ENCODE data around the gene REXO1. TPM values are rescaled to one million over a fixed set of nuclear protein-coding genes. Genes with fewer than 3 reads are reported as not detected.
"Not testable (repeated sequence)": the region's sequence is repeated elsewhere in the genome, so short reads cannot be mapped to it uniquely, and the experiment has no call there.

Gene REXO1
- total and polyA plus RNA-seq, 2 donors from 2014 or later = 12.1 to 36.8 TPM

DNA sequence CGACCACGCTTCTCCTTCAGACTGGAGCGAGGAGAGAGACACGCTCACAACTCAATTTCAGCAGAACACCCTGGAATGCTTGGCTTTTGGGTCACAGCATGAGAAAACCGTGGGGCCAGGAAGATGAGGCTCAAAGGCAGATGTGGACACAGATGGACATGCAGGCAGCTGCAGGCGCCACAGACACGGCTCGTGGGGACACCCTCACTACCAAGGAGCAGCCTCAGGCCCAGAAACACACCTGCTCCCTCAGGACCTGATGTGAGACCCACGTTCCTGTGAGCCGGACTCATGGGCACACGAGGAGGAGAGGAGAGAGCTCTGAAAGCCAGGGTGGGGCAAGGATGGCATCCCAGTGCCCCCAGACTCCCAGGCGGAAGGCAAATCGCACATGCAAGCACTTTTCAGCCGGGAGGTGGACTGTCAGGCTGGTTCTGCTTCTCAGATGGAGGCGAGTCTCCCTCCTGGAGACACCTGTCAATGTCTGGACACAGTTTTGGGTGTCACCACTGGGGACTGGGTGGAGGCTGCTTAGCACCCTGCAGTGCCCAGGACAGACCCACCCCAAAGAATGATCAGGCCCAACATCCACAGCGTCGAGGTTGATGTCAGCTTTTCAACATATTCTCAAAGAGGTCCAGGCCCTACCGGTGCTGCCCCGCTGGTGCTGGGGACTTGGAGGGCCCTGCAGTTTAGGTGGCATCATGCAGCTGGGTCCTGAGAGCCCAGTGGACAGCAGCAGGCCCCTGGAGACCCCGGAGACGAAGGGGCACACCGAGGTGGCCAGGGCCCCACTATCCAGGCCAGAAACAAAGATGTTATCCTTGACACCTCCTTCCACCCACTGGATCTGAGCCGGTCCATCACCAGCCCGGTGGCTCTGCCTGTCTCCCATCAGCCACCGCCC, 34.8 kb upstream of the REXO1 start:
- no peak for FAIRE-seq
- peak overlapping the region in 2 of 3 donors; percentile 29 to 85 for H3K4me3 ChIP-seq (ENCODE audit: low read length in 3 of 3)
- intact Hi-C loops (cut with DNase I) = no loop called here

GRCh38 chr19:1882089-1882785, 34.0 kb upstream of the REXO1 start:
- H3K9me3 ChIP-seq (ENCODE audit: control insufficient read depth in 2 of 3, insufficient read depth in 1 of 3, low read length in 3 of 3) = no peaks in the 10 kb centered on the region
- FAIRE-seq = no peak
- no peak overlapping the region for H3K9ac ChIP-seq (ENCODE audit: low read length in 3 of 3)
- intact Hi-C loops (cut with DNase I) = no loop called here
- no peaks in the 10 kb centered on the region for H3K27me3 ChIP-seq (ENCODE audit: control insufficient read depth, insufficient read depth, low read length)
- TF ChIP-seq CTCF (IDR thresholded peaks at IDR 0.05; ENCODE audit: borderline replicate concordance, extremely low read depth, insufficient read depth) = no peak
- H3K36me3 ChIP-seq (ENCODE audit: control insufficient read depth in 2 of 3, insufficient read depth in 3 of 3, low read length in 3 of 3) = no peaks in the 10 kb centered on the region
- peaks cover 0 to 29% (median 7%) of the 10 kb centered on the region in 3 donors for H3K4me1 ChIP-seq (ENCODE audit: control insufficient read depth in 2 of 3, insufficient read depth in 2 of 3, low read depth in 1 of 3, low read length in 3 of 3)
- H3K4me3 ChIP-seq (ENCODE audit: low read length in 3 of 3) = peak overlapping the region in 2 of 3 donors; percentile 29 to 85
- peak overlapping the region in 1 of 2 donors; percentile 59 for H3K27ac ChIP-seq (ENCODE audit: low read depth in 2 of 2, low read length in 2 of 2)
- DNase-seq = no peak

More for the DNA sequence above, 34.8 kb upstream of the REXO1 start:
- no peak for DNase-seq
- Histone ChIP-seq H3K36me3 (ENCODE audit: control insufficient read depth in 2 of 3, insufficient read depth in 3 of 3, low read length in 3 of 3) (no peaks in the 10 kb centered on the region), H3K27me3 (ENCODE audit: control insufficient read depth, insufficient read depth, low read length) (no peaks in the 10 kb centered on the region), H3K9ac (ENCODE audit: low read length in 3 of 3) (peak overlapping the region in 1 of 3 donors; percentile 46), H3K27ac (ENCODE audit: low read depth in 2 of 2, low read length in 2 of 2) (peak overlapping the region; percentile 13 to 59), H3K9me3 (ENCODE audit: control insufficient read depth in 2 of 3, insufficient read depth in 1 of 3, low read length in 3 of 3) (no peaks in the 10 kb centered on the region), H3K4me1 (ENCODE audit: control insufficient read depth in 2 of 3, insufficient read depth in 2 of 3, low read depth in 1 of 3, low read length in 3 of 3) (peaks cover 0 to 29% (median 7%) of the 10 kb centered on the region in 3 donors)
- TF ChIP-seq CTCF (IDR thresholded peaks at IDR 0.05; ENCODE audit: borderline replicate concordance, extremely low read depth, insufficient read depth) = no peak

DNA sequence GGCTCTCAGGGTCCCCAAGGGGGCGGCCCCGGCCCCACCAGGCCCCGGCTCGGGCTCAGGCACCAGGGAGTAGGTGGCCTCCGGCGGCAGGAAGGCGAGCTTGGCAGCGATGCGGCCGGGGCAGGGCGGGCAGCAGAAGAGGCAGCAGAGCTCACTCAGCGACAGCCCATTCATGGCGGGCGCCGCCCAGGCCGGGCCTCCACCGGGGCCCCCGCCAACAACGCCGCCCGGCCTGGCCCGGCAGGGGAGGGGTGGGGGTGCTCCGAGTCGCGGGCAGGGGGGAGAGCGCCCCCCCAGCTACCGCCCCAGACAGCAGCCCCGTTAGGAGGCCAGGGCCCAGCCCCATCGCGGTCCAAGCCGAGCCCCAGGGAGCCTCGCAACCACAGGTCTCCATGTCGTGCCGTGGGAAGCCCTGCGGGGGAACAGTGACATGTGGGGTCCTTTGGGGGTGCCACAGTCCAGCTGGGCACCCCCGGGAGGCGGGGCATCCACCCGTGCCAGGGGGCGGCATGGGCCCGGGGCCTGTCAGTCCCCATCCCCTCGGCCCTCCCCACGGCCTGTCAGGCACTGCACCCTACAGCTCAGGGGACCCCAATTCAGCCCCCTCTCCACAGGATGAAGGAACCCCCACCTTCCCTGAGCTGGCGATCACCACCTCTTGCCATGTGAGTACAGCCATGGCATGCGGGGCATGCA, 33.3 kb upstream of the REXO1 start:
- intact Hi-C loops (cut with DNase I); H3K9ac ChIP-seq (ENCODE audit: low read length in 3 of 3); H3K36me3 ChIP-seq (ENCODE audit: control insufficient read depth in 2 of 3, insufficient read depth in 3 of 3, low read length in 3 of 3); H3K4me3 ChIP-seq (ENCODE audit: low read length in 3 of 3); H3K9me3 ChIP-seq (ENCODE audit: control insufficient read depth in 2 of 3, insufficient read depth in 1 of 3, low read length in 3 of 3); H3K27me3 ChIP-seq (ENCODE audit: control insufficient read depth, insufficient read depth, low read length); FAIRE-seq; DNase-seq: not testable (repeated sequence)
- peak overlapping the region in 1 of 2 donors; percentile 7 for H3K27ac ChIP-seq (ENCODE audit: low read depth in 2 of 2, low read length in 2 of 2)
- H3K4me1 ChIP-seq (ENCODE audit: control insufficient read depth in 2 of 3, insufficient read depth in 2 of 3, low read depth in 1 of 3, low read length in 3 of 3) = peaks cover 0 to 31% (median 7%) of the 10 kb centered on the region in 3 donors
